ENCODE measurements around the gene ZIM2.

The ZIM2 gene

DNA sequence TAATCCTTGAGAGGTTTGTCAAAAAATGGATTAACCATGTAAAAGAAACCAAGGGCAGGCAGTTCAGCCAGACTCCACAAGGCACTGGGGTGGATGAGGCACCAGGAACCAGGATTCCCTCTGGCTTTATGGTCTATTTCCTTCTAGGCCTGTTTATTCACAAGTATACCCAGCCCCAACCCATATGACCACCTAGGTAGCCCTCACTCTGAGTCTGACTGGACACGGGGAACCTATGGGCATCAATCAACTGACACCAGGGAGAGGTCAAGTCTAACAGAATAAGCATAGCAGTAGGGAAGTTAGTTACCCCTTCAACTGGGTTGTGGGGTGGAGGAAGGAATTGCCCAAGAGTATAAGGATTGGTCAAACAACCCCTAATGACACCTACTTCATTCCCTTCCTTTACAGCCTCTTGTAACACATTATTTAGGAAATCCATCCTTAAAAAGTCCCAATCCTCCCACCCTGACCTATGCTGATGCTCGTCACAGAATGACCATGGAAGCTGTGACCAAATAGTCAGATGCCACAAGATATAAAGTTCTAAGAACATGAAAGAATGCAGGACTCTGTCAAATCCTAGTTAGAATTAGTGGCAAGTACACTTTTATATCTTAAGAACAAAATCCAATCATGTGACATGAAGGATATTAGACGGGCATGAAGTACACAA lies 31.7 kb downstream of the ZIM2 start:
- DNase-seq (ENCODE audit: low read depth): no peak

GRCh38 chr19:56806639-56807038 lies 33.9 kb downstream of the ZIM2 start:
- no peak for DNase-seq (ENCODE audit: low read depth)

DNA sequence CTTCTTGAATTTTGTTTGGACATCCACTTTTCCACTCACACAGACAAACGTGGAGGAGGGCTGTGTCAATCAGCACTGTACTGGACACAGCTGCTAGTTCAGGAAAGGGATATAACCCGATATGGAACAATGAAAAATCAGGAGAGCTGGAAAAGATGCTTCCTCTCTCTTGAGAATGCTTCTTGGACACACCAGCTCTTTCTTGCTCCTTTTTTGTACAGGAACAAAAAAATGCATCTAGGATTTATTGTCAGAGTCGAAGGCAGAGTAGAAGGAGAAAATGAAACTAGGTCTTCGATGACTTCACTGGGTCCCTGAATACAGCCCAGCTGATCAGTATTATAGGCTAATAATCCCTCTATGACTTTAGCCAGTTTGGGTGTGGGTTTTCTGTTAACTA lies 62.2 kb downstream of the ZIM2 start:
- DNase-seq (ENCODE audit: low read depth): no peak

- DNase-seq (ENCODE audit: low read depth): no peak
Measured at GRCh38 chr19:56769650-56770049, 70.9 kb downstream of the ZIM2 start.

DNA sequence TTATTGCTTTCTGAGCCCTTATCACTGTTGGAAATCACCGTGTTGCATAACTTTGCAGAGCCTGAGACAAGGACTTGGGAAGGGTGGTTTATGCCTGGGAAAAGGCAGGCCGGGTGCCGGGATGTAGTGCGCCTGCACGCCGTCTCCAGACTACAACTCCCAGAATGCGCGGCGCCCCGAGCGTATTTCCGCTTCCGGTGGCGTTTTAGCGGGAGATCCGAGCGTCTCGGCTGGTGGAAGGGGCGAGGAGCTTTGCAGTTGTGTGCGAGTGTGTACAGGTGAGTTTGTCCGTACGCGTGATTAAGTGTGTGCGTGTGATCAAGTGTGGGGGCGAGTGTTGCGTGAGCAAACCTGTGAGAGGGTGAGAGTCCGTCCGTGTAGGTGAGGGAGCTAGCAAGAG lies 75.4 kb downstream of the ZIM2 start:
- DNase-seq (ENCODE audit: low read depth): no peak

GRCh38 chr19:56764196-56764695 lies 76.3 kb downstream of the ZIM2 start:
- no peak for DNase-seq (ENCODE audit: low read depth)

GRCh38 chr19:56760842-56761241 lies 79.7 kb downstream of the ZIM2 start:
- DNase-seq (ENCODE audit: low read depth): no peak

DNA sequence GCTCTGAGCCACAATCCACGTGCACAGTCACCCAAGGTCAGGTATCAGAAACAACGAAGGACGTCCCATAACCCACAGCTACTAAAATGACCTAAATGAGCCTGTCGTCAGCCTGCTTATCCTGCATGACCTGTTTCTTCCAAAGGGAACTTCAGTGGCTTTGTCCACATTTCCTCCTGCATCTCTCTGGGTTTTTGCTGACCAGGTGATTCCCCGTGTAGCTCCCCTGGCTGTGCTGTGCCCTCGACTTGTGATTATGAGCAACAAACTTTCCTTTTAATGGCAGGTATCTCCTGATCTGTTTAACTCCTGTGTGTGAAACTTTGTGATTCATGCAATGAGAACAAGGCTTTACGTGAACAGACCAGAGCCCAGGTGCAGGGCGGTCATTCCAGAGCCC lies 81.0 kb downstream of the ZIM2 start:
- no peak for DNase-seq (ENCODE audit: low read depth)

- DNase-seq (ENCODE audit: low read depth): no peak
Measured at GRCh38 chr19:56751078-56751489, 89.4 kb downstream of the ZIM2 start.

- no peak for DNase-seq (ENCODE audit: low read depth)
Measured at GRCh38 chr19:56750658-56751057, 89.9 kb downstream of the ZIM2 start.

- no peak for DNase-seq (ENCODE audit: low read depth)
Measured at GRCh38 chr19:56748378-56748777, 92.1 kb downstream of the ZIM2 start.

GRCh38 chr19:56746367-56746766 lies 94.2 kb downstream of the ZIM2 start:
- DNase-seq (ENCODE audit: low read depth): no peak

DNA sequence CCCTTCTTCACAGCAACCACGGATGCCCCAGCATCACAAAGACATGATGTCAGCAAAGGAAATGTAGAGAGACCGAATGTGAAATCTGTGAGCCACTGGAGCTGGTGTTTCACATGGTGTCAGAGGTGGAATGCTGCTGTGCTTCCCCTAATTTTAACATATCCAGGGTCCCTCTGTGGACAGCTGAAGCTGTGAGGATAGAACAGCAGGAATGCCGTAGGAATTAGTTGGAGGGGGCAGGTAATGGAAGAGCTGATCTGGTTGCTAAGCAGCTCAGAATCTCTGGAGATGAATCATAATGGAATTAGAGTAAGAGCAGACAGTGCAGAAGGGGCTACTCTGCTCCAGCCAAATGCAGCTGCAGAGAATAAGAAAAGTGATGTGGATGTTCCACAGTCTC lies 100.0 kb downstream of the ZIM2 start:
- DNase-seq (ENCODE audit: low read depth): no peak

GRCh38 chr19:56736571-56736970 lies 104.0 kb downstream of the ZIM2 start:
- DNase-seq (ENCODE audit: low read depth): no peak

- DNase-seq (ENCODE audit: low read depth): no peak
Measured at GRCh38 chr19:56732976-56733375, 107.5 kb downstream of the ZIM2 start.

DNA sequence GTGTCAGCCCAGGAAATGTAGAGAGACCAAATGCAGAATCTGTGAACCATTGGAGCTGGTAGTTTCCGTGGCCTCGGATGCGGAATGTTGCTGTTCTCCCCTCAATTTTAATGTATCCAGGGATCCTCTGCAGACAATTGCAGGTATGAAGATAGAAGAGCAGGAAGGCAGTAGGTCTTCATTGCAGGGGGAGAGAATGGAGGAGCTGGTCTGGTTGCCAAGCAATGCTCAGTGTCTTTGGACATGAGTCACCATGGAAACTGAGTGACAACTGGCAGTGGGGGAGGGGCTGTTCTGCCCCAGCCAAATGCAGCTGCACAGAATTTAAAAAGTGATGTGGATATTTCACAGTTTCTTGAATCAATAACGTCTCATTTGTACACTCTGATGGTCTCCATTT lies 112.8 kb downstream of the ZIM2 start:
- DNase-seq (ENCODE audit: low read depth): no peak

GRCh38 chr19:56725829-56726424 lies 114.6 kb downstream of the ZIM2 start:
- DNase-seq (ENCODE audit: low read depth): no peak

Measured in fibroblast of gingiva (primary cell).